ENCODE data around the gene STEAP2.
"Not testable (repeated sequence)": the region's sequence is repeated elsewhere in the genome, so short reads cannot be mapped to it uniquely, and the experiment has no call there.

Gene STEAP2

DNA sequence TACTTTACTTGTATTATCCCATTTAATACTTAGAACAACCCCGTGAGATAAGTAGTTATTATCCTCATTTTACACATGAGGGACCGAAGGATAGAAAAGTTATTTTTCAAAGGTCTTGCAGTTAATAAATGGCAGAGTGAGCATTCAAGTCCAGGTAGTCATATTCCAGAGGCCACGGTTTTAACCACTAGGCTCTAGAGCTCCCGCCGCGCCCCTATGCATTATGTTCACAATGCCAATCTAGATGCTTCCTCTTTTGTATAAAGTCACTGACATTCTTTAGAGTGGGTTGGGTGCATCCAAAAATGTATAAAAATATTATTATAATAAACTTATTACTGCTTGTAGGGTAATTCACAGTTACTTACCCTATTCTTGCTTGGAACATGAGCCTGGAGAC, 22.0 kb downstream of the STEAP2 start:
- DNase-seq (ENCODE audit: low read depth in 2 of 2), result no peak

DNA sequence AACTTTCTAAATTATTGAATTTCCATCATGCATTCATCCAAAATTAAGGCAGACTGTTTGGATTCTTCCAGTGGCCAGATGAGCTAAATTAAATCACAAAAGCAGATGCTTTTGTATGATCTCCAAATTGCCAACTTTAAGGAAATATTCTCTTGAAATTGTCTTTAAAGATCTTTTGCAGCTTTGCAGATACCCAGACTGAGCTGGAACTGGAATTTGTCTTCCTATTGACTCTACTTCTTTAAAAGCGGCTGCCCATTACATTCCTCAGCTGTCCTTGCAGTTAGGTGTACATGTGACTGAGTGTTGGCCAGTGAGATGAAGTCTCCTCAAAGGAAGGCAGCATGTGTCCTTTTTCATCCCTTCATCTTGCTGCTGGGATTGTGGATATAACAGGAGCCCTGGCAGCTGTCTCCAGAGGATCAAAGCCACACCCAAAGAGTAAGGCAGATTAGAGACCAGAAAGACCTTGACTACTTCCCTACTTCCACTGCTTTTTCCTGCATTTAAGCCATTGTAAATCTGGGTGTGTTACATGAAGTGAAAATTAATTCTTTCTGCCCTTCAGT, 25.3 kb downstream of the STEAP2 start:
- DNase-seq (ENCODE audit: low read depth in 2 of 2), result no peak

DNA sequence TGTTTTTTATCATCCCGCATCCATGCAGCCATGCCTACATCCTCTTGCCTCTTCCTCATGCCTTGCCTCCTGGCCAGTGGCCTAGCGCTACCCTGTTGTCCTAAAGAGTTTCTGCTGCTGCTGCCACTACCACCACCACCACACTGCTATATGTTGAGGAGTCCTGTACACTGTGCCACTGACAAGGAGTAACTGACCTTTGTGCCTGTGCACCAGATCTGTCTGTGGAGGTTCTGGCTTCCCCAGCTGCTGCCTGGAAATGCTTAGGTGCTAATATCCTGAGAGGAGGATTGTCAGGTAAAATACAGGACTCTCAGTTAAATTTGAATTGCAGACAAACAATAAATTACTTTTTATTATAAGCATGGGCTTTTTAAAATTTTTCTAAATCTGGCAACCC, 26.5 kb downstream of the STEAP2 start:
- DNase-seq (ENCODE audit: low read depth in 2 of 2), result no peak

DNA sequence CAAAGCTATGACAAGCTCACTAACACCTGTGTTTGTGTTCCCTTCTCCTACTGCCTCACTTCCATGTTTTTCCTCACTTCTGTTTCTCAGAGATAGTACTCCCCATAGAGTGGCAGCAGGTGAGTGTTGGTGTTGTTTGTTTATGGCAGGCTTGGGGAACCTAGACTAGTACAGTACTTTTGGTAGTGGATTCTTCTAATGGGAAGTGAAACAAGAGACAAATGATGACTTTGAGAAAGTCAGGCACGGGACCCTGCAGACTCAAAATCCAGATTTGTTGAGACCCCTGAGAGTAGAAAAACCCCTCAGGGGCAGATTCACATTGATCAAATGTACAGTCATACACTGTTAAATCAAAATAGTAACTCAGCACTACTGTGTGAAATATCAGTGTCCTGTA, 27.0 kb downstream of the STEAP2 start:
- no peak for DNase-seq (ENCODE audit: low read depth in 2 of 2)

DNA sequence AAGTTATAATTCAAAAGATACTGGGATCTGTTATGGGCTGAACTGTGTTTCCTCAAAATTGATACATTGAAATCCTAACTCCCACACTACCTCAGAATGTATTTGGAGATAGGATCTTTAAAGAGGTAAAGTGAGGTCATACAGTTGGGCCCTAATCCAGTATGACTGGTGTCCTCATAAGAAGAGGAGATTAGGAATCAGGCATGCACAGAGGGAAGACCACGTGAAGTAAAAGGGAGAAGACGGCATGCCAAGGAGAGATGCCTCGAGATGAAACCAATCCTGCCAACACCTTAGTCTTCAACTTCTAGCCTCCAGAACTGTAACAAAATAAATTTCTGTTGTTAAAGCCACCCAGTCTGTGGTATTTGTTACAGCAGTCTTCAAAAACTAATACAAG, 27.5 kb downstream of the STEAP2 start:
- no peak for DNase-seq (ENCODE audit: low read depth in 2 of 2)

DNA sequence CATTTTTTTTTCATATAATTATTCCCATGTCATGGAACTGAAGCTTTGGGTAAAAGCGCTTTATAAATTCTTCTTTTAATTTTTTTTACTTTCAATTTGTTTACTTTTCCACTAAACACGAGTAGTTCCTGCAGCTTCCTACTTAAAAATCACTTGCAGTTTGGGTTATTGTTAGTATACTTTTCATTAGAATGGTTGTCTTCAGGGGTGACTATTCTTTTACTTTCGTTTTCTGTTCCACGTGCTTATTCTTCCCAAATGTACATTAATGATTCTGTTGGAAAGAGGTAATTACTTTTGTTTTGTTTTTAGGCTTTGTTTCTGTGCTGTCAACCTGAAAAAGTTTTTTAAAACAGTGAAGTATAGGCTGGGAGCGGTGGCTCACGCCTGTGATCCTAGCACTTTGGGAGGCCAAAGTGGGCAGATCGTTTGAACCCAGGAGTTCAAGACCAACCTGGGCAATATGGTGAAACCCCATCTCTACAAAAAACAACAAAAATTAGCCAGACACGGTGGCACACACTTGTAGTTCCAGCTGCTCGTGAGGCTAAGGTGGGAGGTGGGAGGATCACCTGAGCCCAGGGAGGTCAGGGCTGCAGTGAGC, 28.2 kb downstream of the STEAP2 start:
- no peak for DNase-seq (ENCODE audit: low read depth in 2 of 2)

DNA sequence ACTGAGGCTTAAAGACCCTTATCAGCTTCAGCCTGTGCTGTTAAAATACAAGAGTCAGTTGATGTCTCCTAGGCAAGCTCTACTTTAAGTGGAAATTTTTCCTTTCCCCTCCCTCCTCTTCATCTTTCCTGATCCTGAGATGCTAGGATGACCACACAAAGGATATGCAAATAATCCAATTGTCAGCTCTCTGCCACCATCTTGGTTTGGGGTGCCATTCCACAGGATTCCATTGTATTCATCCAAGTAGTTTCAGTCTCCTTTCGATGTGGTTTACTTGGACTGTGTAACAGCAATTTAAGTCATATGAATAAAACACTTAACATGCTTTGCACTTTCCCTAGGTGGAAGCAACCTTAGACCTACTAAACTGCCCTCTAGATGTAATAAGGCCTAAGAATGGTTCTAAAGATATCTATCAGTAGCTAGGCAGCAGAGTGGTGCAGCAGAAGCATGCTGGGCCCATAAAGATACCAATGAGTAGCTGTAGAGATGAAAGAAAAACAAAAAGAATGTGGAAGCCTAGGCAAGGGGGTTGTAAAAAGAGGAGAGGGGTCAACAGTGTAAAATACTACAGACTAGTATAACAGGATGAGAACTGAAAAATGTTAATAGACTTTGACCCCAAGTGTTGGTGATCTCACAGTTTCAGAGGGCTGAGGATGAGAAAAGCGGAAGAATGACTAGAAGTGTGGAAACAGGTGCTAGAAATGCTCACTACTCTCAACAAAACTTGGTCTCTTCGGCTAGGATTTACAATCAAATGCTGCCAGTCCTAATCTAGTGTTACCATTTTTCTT, 31.0 kb downstream of the STEAP2 start:
- DNase-seq (ENCODE audit: low read depth in 2 of 2), result no peak

DNA sequence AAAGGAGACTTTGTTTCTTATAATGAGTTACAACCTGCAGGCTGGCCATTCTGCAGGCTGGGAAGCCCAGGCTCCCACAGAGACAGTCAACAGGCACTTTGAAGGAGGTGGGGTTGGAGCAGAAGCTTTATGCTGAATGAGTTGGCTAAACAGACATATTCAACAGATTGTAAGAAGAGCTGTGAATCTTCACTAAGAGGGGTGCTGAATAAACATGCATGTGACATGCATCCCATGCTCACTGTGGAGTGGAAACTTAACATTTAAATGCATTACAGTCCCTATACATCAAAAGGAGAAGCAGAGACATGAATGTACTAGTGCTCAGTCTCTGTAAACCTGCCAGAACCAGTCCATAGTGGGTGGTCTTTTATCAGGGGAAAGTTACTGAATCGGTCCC, 32.0 kb downstream of the STEAP2 start:
- DNase-seq (ENCODE audit: low read depth in 2 of 2), result no peak

DNA sequence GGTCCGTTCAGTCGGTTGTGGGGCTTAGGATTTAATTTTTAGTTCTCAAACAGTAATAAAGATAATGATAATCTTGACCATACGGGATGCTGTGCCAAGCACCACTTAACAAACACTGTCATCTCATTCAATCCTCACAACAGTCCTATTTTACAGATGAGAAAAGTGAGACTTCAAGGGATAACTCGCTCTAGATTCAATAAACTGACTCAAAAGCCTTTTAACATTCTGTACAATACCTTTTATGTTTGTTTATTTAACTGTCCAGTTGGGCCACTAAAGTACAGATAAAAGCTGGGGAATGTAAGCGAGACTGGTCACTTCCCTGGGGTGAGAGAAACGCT, 33.0 kb downstream of the STEAP2 start:
- no peak for DNase-seq (ENCODE audit: low read depth in 2 of 2)

DNA sequence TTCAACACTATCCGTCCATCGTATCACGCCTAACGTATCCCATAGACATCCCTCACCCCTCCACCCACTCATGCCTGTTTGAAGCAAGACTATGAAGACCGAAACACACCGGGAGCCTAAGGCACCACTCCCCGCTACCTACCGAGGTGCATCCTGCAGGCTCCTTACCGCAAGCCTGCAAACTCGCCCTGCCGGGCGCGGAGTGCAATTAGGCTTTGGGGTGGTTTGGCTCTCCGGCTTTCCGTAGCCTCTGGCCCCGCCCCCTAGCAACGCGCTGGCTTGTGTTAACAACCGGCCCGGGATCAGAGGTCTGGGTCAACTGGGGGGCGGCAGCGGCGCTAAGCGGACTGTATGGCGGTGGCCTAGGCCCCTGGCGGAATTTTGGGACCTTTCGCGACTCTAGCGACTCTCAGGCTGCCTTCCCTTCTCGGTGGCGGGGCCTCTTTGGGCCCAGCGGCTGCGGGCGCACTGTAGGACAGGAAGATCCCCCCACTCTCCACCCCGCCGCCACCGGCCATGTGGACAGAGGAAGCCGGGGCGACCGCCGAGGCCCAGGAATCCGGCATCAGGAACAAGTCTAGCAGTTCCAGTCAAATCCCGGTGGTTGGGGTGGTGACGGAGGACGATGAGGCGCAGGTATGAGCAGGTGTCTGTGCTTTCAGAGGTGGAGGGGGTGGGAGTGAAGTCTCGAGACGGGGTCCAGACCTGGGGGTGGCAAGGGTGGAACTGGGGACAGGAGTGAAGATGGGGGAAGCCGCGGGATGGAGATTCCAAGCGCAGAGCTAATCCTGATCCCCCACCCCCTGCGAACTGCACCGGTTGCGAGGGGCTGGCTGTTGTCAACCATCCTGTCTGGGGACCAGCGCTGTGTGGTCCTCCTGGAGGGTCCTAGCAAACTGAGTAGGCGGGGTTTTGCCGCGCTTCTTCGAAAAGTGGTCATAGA, 33.6 kb downstream of the STEAP2 start, which contains the start of gene CFAP69:
TSS of gene CFAP69 (plus strand) at position 266 of the 943 bp plus-strand sequence. CDS start at position 517, 251 bp downstream.
- DNase-seq (ENCODE audit: low read depth in 2 of 2), result peak; percentile 74 to 80

DNA sequence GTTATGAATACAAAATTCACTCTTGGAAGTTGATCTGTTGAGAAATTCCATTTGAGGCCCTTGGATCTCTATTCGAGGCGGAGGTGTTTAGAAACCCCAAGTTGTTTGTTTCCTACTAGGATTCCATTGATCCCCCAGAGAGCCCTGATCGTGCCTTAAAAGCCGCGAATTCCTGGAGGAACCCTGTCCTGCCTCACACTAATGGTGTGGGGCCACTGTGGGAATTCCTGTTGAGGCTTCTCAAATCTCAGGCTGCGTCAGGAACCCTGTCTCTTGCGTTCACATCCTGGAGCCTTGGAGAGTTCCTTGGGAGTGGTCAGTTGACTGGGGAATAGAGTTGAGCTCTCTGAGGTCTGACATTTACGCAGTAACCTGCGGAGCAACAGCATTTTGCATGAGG, 34.6 kb downstream of the STEAP2 start:
- DNase-seq (ENCODE audit: low read depth in 2 of 2), result no peak

DNA sequence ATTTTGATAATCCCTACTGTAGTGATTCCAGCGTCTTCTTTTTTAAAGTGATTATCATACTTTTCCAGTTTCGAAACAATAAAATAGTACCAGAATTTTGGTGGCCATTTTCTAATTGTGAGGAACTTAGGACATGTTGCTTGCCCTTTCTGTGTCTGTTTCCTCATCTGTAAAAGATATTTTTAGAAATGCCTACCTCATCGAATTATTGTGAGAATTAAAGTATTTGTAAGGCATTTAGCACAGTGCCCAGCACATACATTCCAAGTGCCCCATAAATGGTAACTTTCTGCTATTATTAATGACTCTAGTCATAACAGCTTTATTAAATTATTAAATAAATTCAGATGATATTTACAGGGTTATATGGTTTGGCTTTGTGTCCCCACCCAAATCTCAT, 37.2 kb downstream of the STEAP2 start:
- DNase-seq (ENCODE audit: low read depth in 2 of 2), result no peak

DNA sequence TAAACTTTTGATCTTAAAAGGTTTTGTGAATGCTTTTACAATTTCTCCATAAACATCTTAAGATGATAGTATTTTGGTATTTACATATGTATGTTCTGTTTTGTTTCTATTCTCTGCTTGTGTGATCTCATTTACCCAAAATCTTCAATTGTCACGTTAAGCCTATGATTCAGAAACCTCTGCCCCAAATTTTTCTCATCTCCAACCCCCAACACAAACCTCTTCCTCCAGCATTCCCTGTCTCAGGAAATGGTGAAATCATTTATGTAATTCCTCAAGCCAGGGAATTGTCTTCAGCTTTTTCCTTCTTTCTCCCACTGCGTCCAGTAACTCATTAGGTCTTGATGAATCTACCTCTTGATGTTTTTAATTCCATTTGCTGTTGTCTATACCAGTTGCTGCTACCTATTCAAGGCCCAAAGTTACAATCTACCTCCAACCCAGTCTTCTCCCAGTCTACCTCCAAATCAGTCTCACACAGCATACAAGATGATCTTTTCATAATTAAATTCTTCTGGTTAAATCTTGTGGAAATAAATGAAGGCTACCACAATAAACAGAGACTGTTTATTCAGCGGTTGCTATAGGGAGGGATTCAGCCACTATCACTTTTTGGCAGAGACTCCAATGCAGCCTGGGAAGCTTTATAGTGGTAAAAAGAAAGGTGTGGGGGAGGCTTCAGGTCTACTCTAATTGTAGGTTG, 39.2 kb downstream of the STEAP2 start:
- no peak for DNase-seq (ENCODE audit: low read depth in 2 of 2)

DNA sequence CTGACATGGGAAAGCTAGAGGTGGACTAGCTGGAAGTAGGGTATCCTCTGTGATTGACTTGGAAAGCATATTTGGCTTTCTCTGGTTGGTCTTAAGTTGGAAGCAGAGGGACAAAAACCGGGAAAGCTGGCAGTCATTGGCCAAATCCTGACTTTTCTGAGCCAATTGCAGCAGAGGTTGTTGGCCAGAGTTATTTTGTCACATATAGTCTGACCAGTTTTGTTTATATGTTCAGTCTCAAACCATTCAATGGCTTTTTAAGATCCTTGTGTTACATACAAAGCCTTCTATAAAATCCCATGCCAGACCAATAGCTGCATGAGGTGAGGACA, 39.7 kb downstream of the STEAP2 start:
- no peak for DNase-seq (ENCODE audit: low read depth in 2 of 2)

DNA sequence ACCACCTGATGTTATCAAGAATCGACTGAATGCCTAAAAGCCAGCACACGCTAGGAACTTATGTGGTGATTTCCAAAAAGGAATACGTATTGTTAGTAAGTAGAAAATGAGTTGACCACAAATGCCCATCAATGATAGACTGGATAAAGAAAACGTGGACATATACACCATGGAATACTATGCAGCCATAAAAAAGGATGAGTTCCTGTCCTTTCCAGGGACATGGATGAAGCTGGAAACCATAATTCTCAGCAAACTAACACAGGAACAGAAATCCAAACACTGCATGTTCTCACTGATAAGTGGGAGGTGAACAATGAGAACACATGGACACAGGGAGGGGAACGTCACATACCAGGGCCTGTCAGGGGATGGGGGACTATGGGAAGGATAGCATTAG, 44.5 kb downstream of the STEAP2 start:
- DNase-seq (ENCODE audit: low read depth in 2 of 2), result not testable (repeated sequence)

DNA sequence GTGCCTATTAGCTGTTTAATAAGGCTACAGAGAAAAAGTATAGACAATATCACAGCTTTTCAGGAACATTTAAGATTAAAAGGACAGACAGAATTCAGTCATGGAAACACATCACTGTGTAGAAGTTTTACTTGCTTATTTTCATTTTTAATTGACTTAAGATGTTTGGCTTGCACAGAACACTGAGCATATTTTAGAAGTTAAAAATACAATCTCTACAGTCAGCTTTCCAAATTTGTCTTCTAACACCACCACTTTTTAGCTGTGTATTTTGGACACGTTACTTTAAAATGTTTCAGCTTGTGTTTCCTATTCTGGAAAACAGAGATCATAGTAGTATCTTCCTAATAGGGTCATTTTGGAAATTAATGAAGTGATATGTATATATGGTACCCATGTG, 45.2 kb downstream of the STEAP2 start:
- DNase-seq (ENCODE audit: low read depth in 2 of 2), result no peak

DNA sequence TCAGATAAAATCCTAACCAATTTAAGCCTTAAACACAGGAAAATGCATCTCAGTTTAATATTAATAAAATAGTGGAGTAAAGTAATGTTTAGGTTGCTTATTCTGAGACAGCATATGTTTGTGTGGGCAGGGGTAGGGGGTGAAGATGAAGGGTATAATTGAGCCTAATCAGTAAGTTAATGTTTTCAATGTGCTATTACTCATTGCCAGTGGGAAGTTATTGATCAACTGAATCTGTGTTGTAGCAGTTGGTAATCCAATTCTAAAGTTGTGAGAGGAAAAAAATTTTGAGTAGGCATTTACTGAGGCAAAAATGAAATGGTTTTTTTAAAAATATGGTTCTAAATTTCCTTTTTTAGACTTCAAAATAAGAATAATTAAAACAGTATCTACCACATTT, 49.9 kb downstream of the STEAP2 start:
- no peak for DNase-seq (ENCODE audit: low read depth in 2 of 2)

DNA sequence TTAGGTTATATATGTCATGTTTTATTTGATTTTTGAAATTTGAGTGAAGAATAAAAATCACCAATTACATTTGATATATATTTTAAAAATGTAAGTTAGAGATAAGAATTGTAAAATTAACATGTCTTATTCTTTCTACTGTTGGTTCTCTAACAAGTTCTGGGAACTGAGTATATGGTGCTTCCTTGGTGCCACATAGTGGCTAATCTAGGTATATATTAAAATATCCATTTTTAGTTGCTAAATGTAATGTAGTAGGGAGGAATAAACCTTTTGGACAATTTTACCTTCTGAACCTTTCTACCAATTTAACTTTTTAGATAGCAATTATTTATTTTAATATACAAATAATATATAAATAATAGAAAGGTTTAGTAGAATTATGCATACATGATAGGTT, 50.9 kb downstream of the STEAP2 start:
- DNase-seq (ENCODE audit: low read depth in 2 of 2), result no peak

DNA sequence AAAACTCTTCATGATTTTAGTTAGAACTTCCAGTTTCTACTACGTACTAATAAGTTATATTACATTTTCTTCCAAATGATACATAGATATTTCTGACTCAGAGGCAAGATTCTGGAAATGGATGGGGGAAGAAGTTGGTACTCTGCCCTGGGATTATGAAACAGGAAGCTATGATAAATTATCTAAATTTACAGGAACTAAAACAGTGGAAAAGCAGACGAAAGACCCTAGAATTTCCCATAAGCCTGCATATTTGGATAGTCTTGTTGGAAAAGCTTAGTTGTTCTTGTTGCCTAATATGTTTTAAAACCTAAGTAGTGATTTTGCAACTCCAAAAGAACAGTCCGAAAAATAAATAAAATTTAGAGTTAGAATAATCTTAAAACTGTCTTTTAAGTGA, 55.3 kb downstream of the STEAP2 start:
- DNase-seq (ENCODE audit: low read depth in 2 of 2), result no peak

DNA sequence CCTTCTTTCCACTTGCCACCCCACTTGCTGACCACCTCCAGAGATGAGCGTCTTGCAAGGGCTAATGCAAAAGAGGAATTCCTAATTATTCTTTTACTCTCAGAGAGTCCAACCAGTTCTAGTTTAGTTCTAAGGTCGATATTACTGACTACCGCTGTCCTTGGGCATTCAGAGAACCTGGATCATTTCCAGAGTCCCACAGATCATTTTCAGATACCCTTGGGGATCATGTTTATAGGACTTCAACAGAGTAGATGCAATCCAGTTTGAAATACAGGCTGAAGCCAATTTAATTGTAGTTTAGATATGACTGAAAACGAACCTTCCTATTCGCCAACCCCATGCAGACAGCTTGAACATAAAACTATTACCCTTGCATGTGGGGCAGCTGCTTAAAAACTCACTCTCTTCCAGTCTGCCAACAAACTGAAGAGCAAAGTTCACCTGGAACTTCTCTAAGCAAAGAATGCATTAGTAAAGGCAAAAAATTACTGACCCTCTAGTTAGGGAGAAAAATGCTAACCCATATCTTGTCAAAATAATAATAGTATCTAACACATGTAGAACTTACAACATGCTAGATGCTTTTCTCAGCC, 55.8 kb downstream of the STEAP2 start:
- no peak for DNase-seq (ENCODE audit: low read depth in 2 of 2)

DNA sequence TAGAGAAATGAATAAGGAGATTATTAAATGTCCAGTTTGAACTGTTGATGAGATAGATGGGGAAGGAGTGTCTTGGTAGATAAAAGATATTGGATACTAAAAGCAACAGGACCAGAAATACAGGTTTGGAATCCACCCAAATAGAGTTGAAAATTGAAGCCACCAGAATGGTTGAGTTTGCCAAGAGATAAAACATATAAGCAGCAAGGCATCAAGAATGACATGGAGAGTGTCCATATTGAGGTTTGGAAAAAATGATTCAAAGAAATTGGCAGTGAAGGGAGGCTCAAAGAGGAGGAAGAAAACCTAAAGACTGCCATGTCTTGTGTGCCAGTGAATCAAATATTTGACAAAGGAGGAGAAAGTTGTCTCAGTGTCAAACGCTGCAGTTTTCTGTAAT, 57.6 kb downstream of the STEAP2 start:
- no peak for DNase-seq (ENCODE audit: low read depth in 2 of 2)

Measured in stimulated activated CD4-positive, alpha-beta T cell treated with anti-CD3 and anti-CD28 coated beads, Interleukin-15, amount 100 ng/mL, for 48 hours (primary cell).